Hematopoietic multipotent progenitor cell treated with erythropoietin and hydrocortisone succinate and interleukin-3 and kit ligand, for 15 days (in vitro differentiated cells): Measurements from ENCODE around the gene LRP1B.

ENCODE experiments used
- DNase-seq: peaks from one replicate; pipeline ENCODE4 v3.0.0-alpha.2; 2015; ENCODE audit warnings: low spot score

LRP1B gene

DNA sequence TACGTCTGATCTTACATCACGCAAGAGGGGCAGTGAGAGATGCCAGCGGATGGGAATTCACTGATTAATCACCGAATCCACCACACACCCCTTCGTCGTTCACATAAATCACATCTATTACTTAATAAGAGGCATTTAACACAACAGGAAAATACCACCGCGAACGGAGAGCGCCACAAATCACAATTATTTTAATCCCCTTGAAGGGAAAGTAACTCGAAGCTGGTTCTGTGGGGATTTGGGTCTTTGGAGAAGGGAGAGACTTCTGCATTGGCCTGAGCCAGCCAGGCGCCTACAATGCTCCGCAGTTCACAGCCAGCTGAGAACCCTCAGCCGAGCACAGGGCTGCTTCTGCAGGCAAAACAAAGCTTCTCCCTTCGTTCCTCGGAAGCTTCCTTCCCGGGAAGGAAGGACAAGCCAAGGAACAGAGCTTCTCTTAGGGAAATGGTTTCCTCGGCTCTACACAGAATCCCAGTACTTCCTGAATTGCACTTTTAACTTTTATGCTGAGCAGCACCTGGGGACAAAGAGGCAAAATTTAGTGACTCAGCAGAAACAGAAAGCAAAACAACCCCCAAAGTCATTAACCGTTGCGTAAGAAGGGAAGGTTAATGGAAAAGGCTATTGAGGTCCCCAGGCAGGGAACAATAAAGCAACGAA is at the start of gene LRP1B:
LRP1B (minus strand) TSS at position 7 of the 660 bp plus-strand sequence. CDS start 287 bp downstream, outside the sequence.
- no peak for DNase-seq

DNA sequence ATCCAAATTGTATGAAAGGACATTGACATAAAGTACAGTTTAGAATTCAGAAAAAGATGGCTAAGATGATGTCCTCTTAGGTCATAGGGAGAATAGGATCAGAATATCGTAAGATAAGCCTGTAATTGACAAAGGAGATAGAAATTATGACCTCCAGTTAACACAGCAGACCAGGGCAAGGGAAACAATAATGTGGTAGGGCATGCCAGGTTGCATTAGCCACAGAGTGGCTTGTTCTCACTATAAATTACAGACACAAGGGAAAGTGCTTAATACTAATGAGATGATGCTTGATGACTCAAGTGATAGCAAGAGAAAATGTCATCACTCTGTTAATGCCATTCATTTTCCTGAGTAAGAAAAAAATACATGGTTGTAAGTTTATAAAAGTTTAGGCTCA is 48.9 kb upstream of the LRP1B start:
- DNase-seq, result no peak

DNA sequence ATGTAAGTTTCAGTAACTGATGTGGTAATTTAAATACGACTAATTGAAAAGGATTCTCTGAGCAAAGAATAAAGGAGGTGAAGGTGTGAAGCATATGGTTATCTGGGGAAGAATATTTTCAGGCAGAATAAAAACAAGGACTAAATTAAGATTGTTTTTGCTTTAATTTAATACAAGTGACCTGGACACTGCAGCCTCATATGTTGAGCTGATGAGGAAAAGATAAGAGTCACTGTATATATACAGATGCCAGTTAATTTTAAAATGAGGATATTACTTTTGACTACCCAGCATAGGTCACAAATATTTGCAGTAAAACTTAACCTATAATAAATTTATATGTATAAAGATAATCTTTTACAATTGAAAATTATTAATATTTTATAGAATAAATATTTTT is 47.8 kb upstream of the LRP1B start:
- no peak for DNase-seq

- no peak for DNase-seq
These were observed 46.1 kb upstream of the LRP1B start for GRCh38 chr2:142176941-142177340.

- DNase-seq, result no peak
These were observed 45.1 kb upstream of the LRP1B start for GRCh38 chr2:142175813-142176338.

- DNase-seq, result no peak
These were observed 43.4 kb upstream of the LRP1B start for GRCh38 chr2:142174176-142174575.

- DNase-seq, result no peak
These were observed 40.0 kb upstream of the LRP1B start for GRCh38 chr2:142170847-142171246.

- no peak for DNase-seq
These were observed 35.0 kb upstream of the LRP1B start for GRCh38 chr2:142165790-142166189.

GRCh38 chr2:142153601-142154000 is 22.8 kb upstream of the LRP1B start:
- no peak for DNase-seq

DNA sequence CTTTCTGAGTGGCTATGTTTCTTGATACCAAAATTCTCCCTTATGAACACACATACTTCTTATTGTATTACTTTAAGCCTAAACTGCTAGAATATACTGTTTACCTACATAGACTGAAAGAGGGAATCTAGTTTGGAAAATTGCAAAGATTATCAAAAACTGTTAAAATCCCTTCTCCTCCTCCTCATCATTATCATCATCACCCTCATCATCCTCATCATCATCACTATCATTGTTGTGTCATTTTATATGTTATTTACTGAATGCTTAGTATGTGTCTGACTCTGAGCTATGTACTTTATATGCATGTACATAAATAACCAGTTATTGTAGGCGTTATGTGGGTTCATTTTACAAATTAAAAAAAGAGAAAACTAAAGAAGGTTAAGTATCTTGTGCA is 19.6 kb upstream of the LRP1B start:
- no peak for DNase-seq

- no peak for DNase-seq
These were observed 13.7 kb upstream of the LRP1B start for GRCh38 chr2:142144547-142144946.

GRCh38 chr2:142142595-142142994 is 11.8 kb upstream of the LRP1B start:
- no peak for DNase-seq

- DNase-seq, result no peak
These were observed 9.6 kb upstream of the LRP1B start for GRCh38 chr2:142140434-142140845.

DNA sequence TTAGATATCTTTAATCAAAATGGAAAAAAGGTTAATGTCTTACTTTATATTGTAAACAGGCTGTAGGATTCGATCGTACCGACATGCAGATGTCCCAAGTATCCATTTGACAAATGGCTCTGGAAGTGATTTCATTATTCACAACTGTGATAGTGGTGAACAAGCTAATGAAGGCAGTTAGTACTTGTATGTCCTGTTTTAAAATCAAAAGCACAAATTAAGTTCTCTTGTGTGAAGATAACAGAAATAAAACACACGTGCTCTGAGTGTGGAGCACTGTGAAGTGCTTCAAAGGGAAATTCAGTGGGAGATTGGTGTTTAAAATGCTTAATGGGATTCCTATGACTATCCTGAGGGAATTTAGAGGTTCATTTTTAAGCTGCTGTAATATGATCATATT is 8.6 kb upstream of the LRP1B start:
- no peak for DNase-seq

GRCh38 chr2:142136571-142136970 is 5.8 kb upstream of the LRP1B start:
- DNase-seq, result no peak

GRCh38 chr2:142134911-142135310 is 4.1 kb upstream of the LRP1B start:
- no peak for DNase-seq

DNA sequence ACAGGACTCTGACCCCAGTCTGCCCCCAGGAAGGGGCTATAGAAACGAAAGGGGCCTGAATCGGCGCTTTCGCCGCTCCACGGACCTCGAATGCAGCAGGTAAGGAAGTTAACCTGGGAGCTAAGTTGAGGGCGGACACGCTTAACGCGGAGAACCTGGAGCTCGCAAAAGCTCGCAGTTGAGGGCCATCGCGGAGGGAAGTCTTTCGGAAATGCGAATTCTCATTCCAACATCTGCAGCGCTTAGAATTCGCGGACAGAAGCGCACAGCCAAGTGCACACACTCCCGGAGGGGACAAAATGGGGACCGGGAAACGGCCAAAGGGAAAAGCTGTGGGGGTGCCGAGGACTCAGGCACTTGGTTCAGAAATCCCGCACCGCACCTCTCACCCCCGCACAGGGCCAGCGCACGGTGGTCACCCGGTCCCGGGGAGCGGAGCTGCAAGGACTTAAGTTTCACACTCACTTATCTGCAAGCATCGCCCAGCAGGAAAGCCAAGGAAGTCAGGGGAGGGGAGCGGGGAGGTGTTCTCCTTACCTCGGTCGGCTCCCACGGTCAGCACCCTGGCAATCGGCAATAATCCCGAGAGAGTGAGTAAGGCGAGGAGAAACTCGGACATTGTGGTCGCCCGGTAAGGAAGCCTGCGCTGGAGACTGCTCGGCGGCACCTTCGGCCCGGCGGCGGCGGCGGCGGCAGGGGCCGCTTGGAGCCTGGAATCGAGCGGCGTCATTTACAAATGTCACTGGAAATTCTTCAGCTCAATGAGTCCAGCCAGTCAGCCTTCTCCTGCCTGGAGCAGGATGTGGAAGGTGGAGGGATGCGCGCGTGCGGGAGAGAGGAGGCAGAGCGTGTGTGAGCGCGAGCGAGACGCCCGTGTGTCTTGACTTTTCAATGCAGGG is 456 bp downstream of the LRP1B start:
- no peak for DNase-seq

DNA sequence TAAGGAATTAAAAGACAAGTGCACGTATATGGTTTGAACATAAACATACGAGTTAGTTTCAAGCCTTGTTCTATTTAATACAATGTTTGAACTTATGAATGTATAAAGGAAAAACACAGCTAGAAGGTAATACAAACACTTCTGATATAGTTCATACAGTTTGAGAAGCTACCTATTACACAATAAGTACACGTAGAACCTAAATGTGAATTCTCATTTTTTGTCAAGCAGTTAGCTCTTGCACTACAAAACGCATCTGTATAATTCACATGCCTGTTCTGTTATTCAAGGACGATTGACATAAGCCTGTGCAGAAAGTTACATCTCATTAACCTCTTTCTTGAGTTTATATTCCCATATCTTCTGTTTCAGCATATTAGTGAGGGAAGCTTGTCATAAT is 2.7 kb downstream of the LRP1B start:
- DNase-seq, result no peak

DNA sequence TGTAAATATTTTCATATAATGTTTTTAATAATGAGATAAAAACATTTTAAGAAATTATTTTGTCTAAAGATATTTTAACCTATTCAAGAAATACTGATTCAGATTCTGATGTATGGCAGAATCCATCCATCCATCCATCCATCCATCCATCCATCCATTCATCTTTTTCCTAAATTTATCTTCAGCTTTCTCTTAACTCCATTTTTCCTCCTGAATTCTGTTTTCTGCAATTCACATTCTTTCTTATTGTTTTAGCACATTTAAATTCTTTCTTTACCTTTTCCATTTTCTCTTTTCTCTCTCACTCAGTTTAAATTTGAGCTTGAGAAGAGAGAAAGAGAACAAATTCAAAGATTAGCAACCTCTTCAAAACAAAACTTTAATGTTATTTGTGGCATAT is 3.6 kb downstream of the LRP1B start:
- no peak for DNase-seq

- DNase-seq, result no peak
These were observed 6.1 kb downstream of the LRP1B start for GRCh38 chr2:142124706-142125105.

- no peak for DNase-seq
These were observed 11.5 kb downstream of the LRP1B start for GRCh38 chr2:142119347-142119746.

- no peak for DNase-seq
These were observed 18.0 kb downstream of the LRP1B start for GRCh38 chr2:142112757-142113221.

- DNase-seq, result no peak
These were observed 26.6 kb downstream of the LRP1B start for GRCh38 chr2:142104134-142104758.
